C4-2B (cell line): ENCODE results near the gene MAGI2.

ENCODE experiments used
- CTCF ChIP-seq: fragments of 450-650 bp; conservative IDR thresholded peaks from 2 replicates; pipeline ENCODE4 v1.5.1; 2017; ENCODE audit warnings: mild to moderate bottlenecking
- ZFX ChIP-seq: fragments of 450-650 bp; IDR thresholded peaks from 2 replicates; pipeline ENCODE4 v1.6.1; 2017

GRCh38 chr7:79244482-79244881 is 209.0 kb downstream of the MAGI2 start:
- TF ChIP-seq CTCF = no peak
- TF ChIP-seq ZFX = no peak
